Measurements from ENCODE around the gene LSS.

- TF ChIP-seq CTCF (conservative IDR thresholded peaks at IDR 0.05 in 1 of 2, IDR thresholded peaks at IDR 0.05 in 1 of 2; ENCODE audit: extremely low read depth in 1 of 2, insufficient read depth in 1 of 2, low read depth in 1 of 2, low read length in 2 of 2) (no peak), EZH2 (IDR thresholded peaks at IDR 0.05; ENCODE audit: borderline replicate concordance, low read length) (no peak)
Observed at GRCh38 chr21:46180079-46180722, 48.4 kb downstream of the LSS start.
